HG03175 (cell line): ENCODE measurements around the gene MEF2B.
"Not testable (repeated sequence)": the region's sequence is repeated elsewhere in the genome, so short reads cannot be mapped to it uniquely, and the experiment has no call there.

ENCODE experiments used
- ATAC-seq: cut with Tn5 transposase; IDR thresholded peaks from one replicate; pipeline ENCODE4 v1.9.1; 2021; ENCODE audit warnings: mild to moderate bottlenecking, moderate library complexity; ENCODE audit not compliant: unreplicated experiment

MEF2B gene

DNA sequence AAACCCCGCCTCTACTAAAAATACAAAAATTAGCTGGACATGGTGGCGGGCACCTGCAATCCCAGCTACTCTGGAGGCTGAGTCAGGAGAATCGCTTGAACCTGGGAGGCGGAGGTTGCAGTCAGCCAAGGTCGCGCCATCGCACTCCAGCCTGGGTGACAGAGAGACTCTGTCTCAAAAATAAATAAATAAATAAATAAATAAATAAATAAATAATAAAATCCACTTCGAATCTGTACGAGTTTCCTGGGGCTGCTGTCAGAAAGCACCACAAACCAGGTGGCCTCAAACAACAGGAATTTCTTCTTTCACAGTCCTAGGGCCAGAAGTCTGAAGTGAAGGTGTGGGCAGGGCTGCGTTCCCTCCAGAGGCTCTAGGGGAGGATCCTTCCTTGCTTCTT lies 67.5 kb downstream of the MEF2B start:
- ATAC-seq = not testable (repeated sequence)

DNA sequence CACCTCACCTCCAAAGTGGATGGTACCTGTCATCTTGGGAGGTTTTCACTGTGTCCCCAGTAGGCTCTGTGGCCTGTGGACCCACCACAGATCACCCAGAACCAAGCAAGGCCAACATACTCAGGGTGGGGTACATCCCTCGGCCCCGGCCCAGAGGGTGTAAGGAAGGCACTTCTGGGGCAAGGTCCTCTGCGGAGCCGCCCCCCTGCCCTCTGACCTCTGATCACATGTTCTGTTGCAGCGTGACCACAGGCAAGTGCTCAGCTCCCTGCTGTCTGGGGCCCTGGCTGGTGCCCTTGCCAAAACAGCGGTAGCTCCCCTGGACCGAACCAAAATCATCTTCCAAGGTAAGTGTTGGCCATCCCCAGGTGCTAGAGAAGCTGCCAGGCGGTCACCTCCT lies 68.5 kb downstream of the MEF2B start:
- no peak for ATAC-seq

DNA sequence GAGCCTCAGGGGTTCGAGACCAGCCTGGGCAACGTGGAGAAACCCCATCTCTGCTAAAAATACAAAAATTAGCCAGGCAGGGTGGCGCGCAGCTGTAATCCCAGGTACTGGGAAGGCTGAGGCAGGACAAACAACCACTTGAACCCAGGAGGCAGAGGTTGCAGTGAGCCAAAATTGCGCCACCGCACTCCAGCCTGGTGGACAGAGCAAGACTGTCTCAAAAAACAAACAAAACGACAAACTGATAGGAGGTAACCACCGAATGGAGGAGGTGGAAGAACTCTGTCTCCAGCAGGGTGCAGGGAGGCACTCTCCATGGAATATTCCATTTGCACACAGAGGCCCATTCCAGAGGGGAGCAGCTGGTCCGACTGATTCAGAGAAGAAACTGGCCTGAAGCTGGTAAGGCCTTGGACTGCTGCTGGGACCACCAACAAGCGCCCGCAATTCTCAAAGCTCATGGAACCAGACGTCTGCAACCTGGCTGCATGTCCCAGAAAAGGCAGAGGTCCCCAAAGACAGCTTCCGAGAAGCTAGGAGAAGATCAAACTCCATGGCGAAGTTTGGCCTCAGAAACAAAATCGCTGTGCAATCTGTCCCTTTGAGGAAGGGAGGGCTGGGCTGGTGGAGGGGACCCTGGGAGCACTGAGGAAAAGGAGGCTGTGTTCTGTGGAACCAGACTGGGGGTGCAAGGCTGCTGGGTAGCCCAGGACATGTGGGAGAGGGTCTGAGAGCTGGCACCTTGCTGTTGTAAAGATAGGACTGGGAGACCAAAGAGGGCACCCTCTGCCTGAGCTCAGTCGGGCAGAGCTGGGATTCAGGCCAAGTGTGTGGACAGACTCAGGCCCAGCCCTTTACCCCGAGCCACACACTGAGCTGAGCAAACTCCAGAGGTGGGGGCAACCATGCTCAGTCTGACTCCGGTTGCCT lies 71.1 kb downstream of the MEF2B start:
- ATAC-seq = no peak

DNA sequence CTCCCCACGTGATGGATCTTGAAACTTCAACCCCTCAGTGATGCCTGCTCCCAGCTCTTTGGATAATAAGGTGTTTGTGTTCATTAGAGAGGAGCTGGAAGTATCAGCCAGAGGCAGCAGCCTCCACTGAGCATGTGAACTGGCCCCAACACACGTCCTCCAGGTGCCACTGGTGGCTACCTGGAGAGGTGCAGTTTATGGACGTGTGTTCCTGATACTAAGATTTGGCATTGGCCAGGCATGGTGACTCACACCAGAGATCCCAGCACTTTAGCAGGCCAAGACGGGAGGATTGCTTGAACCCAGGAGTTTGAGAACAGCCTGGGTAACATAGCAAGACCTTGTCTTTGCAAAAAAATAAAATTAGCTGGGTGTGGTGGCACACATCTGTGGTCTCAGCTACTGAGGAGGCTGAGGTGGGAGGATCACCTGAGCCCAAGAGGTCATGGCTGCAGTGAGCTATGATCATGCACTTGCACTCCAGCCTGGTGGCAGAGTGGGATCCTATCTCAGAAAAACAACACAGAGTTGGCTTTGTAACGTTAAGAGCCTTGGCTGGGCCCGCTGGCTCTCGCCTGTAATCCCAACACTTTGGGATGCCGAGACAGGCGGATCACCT lies 71.9 kb downstream of the MEF2B start:
- ATAC-seq = no peak

DNA sequence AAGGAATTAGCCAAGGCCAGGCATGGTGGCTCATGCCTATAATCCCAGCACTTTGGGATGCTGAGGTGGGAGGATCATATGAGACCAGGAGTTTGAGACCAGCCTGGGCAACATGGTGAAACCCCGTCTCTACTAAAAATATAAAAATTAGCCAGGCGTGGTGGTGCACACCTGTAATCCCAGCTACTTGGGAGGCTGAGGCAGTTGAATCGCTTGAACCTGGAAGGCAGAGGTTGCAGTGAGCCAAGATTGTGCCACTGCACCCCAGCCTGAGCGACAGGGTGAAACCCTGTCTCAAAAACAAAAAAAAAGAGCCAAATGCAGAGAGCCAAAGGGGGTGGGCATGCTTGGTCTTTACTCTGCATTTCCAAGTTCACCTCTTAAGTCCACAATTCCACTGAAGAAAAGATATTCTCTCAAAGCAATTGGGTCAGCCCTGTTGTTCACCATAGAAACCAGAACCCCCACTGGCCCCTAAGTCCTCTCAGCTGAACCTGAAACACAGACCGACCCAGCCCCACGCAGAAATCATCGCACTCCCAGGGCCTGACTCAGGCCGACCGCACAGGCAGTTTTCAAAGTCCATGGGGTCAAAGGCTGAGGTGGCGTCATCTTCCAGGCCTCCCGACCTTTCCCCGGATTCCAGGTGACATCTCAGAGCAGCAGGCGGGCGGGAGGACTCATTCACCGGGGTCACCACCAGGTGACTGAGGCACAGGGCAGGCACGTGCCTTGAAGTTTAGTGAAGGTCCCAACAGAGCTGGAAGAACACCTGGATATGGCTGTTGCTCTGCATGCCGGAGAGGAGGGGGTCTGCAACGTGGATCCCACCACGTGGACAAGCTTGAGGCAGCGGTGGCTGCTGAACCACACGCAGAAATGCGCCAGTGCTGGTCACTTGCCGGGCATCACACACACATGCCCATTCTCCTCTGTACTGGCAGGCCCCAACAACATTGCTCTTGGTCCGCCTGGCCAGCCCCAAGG lies 73.1 kb downstream of the MEF2B start:
- ATAC-seq = no peak

DNA sequence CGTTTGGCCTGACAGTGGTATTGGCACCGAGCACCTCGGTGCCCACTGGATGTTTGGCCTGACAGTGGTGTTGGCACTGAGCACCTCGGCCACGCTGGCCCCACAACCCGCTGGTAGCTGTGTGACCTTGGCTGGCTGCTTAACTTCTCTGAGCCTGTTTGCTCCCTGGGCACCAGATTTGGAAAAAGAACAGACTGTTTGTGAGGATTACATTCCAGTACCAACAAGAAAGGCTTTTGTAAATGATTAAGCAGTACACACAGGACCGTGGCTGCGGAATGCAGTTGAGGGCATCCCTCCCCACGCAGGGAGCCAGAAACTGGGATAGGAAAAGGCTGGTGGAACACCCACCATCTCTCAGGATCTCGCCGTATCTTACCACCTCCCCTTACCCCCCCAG lies 74.4 kb downstream of the MEF2B start:
- ATAC-seq = no peak
